Keratinocyte (primary cell): ENCODE results near the gene SLC4A1AP. TPM values are rescaled to one million over a fixed set of nuclear protein-coding genes. Genes with fewer than 3 reads are reported as not detected.

Experiments
- DNase-seq: peaks from one replicate; pipeline ENCODE4 v3.0.0-alpha.2; 2011; ENCODE audit warnings: low read depth, missing footprints, low spot score
- FAIRE-seq: peaks from 2 replicates; lab custom pipeline; 2011; peaks lifted over from hg19 to GRCh38; lab: Jason Lieb, UNC
- H2AFZ ChIP-seq: 2 replicates; pipeline ENCODE4 v1.6.0; 2012; ENCODE audit warnings: low read length, control low read depth, inconsistent platforms; ENCODE audit not compliant: control insufficient read depth
- H3K27ac ChIP-seq: 2 replicates; pipeline ENCODE4 v1.5.1; 2011; ENCODE audit warnings: low read length; ENCODE audit not compliant: control insufficient read depth, insufficient read depth
- H3K27me3 ChIP-seq: 3 replicates; pipeline ENCODE4 v1.6.0; 2011; ENCODE audit warnings: low read length; ENCODE audit not compliant: control insufficient read depth, insufficient read depth; ENCODE audit errors: extremely low read depth
- H3K36me3 ChIP-seq, 2 experiments: 2 replicates in 1 of 2; 3 replicates in 1 of 2; pipeline ENCODE4 v1.5.1; 2011; ENCODE audit warnings: low read length in 2 of 2, mild to moderate bottlenecking in 1 of 2; ENCODE audit not compliant: control insufficient read depth in 2 of 2, insufficient read depth in 2 of 2; ENCODE audit errors: extremely low read depth in 1 of 2
- H3K4me1 ChIP-seq: 3 replicates; pipeline ENCODE4 v1.5.1; 2011; ENCODE audit warnings: low read length; ENCODE audit not compliant: control insufficient read depth, insufficient read depth; ENCODE audit errors: extremely low read depth
- H3K4me2 ChIP-seq: 3 replicates; pipeline ENCODE4 v1.6.0; 2011; ENCODE audit warnings: low read depth, low read length; ENCODE audit not compliant: control insufficient read depth, insufficient read depth; ENCODE audit errors: extremely low read depth
- H3K4me3 ChIP-seq, 3 experiments: fragments of 200-600 bp in 1 of 3; sonication (generic) in 1 of 3; 2 replicates in 2 of 3; 3 replicates in 1 of 3; pipeline ENCODE4 v1.5.1; 2011 to 2016; ENCODE audit warnings: low read length in 3 of 3, mild to moderate bottlenecking in 3 of 3, control low read depth in 2 of 3, inconsistent platforms in 1 of 3, low read depth in 1 of 3, mixed read lengths in 1 of 3, mixed run types in 1 of 3, moderate library complexity in 1 of 3; ENCODE audit not compliant: control insufficient read depth in 2 of 3, insufficient read depth in 2 of 3; ENCODE audit errors: extremely low read depth in 1 of 3
- H3K79me2 ChIP-seq: 2 replicates; pipeline ENCODE4 v1.6.0; 2012; ENCODE audit warnings: low read length; ENCODE audit not compliant: control insufficient read depth, insufficient read depth
- H3K9ac ChIP-seq: 3 replicates; pipeline ENCODE4 v1.6.0; 2011; ENCODE audit warnings: low read length; ENCODE audit not compliant: control insufficient read depth, insufficient read depth; ENCODE audit errors: extremely low read depth
- H3K9me1 ChIP-seq: 3 replicates; pipeline ENCODE4 v1.6.0; 2011; ENCODE audit warnings: low read length; ENCODE audit not compliant: control insufficient read depth, insufficient read depth; ENCODE audit errors: extremely low read depth
- H3K9me3 ChIP-seq: 2 replicates; pipeline ENCODE4 v1.5.1; 2012; ENCODE audit warnings: low read depth, low read length; ENCODE audit not compliant: control insufficient read depth
- H4K20me1 ChIP-seq: 3 replicates; pipeline ENCODE4 v1.6.0; 2011; ENCODE audit warnings: low read length; ENCODE audit not compliant: control insufficient read depth, insufficient read depth; ENCODE audit errors: extremely low read depth
- EZH2 ChIP-seq: IDR thresholded peaks from one replicate; pipeline ENCODE4 v1.6.1; 2012; ENCODE audit warnings: inconsistent platforms, mild to moderate bottlenecking, low read length, moderate library complexity
- dilution Hi-C: fragments of 300-500 bp; cut with MboI; formaldehyde crosslinking; loops from one replicate; pipeline ENCODE4 v1.7.0; 2020; ENCODE audit warnings: low sequenced_read_pairs; ENCODE audit not compliant: extremely low pct_ligation_motif_present
- polyA plus RNA-seq, 5 experiments: library from polyadenylated mRNA; depleted of rRNA in 3 of 5; stranded (reverse) in 3 of 5; stranded (forward) in 1 of 5; unstranded in 1 of 5; fragments of >200 nt; gene quantifications; 1 replicate in 1 of 5; 2 replicates in 3 of 5; 3 replicates in 1 of 5; pipeline versions ENCODE4 v1.2.1 to v1.2.3, GENCODE V29; 2011 to 2012; ENCODE audit warnings: missing spikeins in 2 of 5, low read depth in 1 of 5, low replicate concordance in 1 of 5
- TF ChIP-seq, protein P1 (sequence below), 3 experiments: IDR thresholded peaks in 1 of 3; conservative IDR thresholded peaks in 1 of 3; optimal IDR thresholded peaks in 1 of 3; 2 replicates in 2 of 3; 3 replicates in 1 of 3; pipeline versions ENCODE3 to v1.5.1; 2011; ENCODE audit warnings: low read length in 3 of 3, mild to moderate bottlenecking in 3 of 3, moderate library complexity in 2 of 3, control low read depth in 1 of 3, inconsistent platforms in 1 of 3; ENCODE audit not compliant: insufficient read depth in 2 of 3; ENCODE audit errors: extremely low read depth in 1 of 3

The SLC4A1AP gene
- polyA plus RNA-seq, 1 donor (not counting 4 experiments of a cell fraction or from before 2014, with no cell fraction given), result 17.0 TPM

- DNase-seq (no peak), FAIRE-seq (no peak)
- Histone ChIP-seq H3K9ac (no peak overlapping the region), H3K9me1 (no peaks in the 10 kb centered on the region), H2AFZ (no peak overlapping the region), H3K4me1 (peaks cover 29% of the 10 kb centered on the region), H3K9me3 (no peaks in the 10 kb centered on the region), H3K27ac (no peak overlapping the region), H3K4me2 (no peak overlapping the region), H3K36me3 (no peaks in the 10 kb centered on the region), H3K79me2 (no peaks in the 10 kb centered on the region), H3K4me3 (no peak overlapping the region), H4K20me1 (no peaks in the 10 kb centered on the region), H3K27me3 (no peaks in the 10 kb centered on the region)
- no peak for TF ChIP-seq EZH2
- TF ChIP-seq, protein P1, sequence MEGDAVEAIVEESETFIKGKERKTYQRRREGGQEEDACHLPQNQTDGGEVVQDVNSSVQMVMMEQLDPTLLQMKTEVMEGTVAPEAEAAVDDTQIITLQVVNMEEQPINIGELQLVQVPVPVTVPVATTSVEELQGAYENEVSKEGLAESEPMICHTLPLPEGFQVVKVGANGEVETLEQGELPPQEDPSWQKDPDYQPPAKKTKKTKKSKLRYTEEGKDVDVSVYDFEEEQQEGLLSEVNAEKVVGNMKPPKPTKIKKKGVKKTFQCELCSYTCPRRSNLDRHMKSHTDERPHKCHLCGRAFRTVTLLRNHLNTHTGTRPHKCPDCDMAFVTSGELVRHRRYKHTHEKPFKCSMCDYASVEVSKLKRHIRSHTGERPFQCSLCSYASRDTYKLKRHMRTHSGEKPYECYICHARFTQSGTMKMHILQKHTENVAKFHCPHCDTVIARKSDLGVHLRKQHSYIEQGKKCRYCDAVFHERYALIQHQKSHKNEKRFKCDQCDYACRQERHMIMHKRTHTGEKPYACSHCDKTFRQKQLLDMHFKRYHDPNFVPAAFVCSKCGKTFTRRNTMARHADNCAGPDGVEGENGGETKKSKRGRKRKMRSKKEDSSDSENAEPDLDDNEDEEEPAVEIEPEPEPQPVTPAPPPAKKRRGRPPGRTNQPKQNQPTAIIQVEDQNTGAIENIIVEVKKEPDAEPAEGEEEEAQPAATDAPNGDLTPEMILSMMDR (optimal IDR thresholded peaks at IDR 0.05 in 1 of 3, IDR thresholded peaks at IDR 0.05 in 1 of 3, conservative IDR thresholded peaks at IDR 0.05 in 1 of 3; ENCODE audit: extremely low read depth in 1 of 3, insufficient read depth in 2 of 3, low read length in 3 of 3), result no peak
- dilution Hi-C loops, result no loop called here
These were observed 47.1 kb downstream of the SLC4A1AP start for GRCh38 chr2:27710640-27711430.

- no peak for DNase-seq
- FAIRE-seq, result no peak
- Histone ChIP-seq H3K9me3 (no peaks in the 10 kb centered on the region), H3K27me3 (no peaks in the 10 kb centered on the region), H3K4me2 (peak overlapping the region; percentile 8), H3K36me3 (no peaks in the 10 kb centered on the region), H3K9ac (no peak overlapping the region), H3K27ac (no peak overlapping the region), H3K4me3 (no peak overlapping the region), H2AFZ (no peak overlapping the region), H3K79me2 (no peaks in the 10 kb centered on the region), H4K20me1 (no peaks in the 10 kb centered on the region), H3K4me1 (peaks cover 26% of the 10 kb centered on the region), H3K9me1 (no peaks in the 10 kb centered on the region)
- TF ChIP-seq, protein P1 (optimal IDR thresholded peaks at IDR 0.05 in 1 of 3, IDR thresholded peaks at IDR 0.05 in 1 of 3, conservative IDR thresholded peaks at IDR 0.05 in 1 of 3; ENCODE audit: extremely low read depth in 1 of 3, insufficient read depth in 2 of 3, low read length in 3 of 3), result no peak
- TF ChIP-seq EZH2, result no peak
- dilution Hi-C loops, result no loop called here
These were observed 48.1 kb downstream of the SLC4A1AP start for GRCh38 chr2:27711804-27712203.
